ENCODE results near the gene AFDN. TPM values are rescaled to one million over a fixed set of nuclear protein-coding genes. Genes with fewer than 3 reads are reported as not detected.

Gene AFDN
- polyA plus RNA-seq, 1 experiment, result 26.6 TPM

DNA sequence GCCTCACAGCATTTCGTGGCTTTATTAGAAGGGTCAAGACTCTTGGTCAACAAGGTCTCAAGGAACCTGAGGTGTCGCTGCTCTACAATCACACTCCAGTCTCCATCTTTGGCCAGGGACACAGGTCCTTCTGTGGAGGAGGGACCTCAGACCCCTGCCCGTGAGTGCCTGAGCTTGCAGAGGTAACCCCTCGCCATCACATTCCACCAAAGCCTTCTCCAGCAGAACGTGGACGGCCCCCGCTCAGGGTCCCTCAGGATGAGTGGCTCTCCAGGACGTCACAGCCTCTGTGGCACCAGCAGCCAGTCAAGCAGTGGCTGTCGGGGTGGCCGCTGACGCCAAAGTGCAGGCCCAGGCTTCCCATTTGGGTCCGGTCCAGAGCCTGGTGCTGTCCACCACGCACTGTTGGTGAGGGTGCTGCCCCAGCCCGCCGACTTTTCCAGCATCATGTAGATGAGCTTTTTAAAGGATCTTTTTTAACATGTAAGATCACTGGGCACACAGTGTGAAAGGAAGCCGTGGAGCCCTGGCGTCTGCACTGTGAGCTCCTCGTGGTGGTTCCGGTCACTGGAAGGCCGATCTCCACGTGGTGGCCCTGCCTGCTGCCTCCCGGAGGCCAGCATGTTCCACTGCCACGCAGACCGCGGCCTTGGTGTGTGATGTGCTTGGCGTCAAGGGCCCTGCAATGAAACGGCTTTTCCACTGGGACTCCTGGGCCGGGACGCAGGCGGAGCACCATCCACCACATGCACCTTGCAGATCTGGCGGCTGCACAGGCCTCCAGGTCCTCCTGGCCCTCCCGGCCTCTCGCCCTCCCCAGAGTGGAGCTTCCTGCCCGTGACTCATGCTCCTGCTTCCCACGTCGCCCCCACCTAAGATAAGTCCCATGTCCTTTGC, 162.5 kb downstream of the AFDN start:
- ChIA-PET CTCF (no interaction called here), POLR2A (no interaction called here)
- no peak overlapping the region for H3K4me3 ChIP-seq (ENCODE audit: low read depth, low read length)
- H3K27ac ChIP-seq (ENCODE audit: low read depth, low read length), result no peak overlapping the region
- no peak for DNase-seq (ENCODE audit: low read depth, low spot score)
- TF ChIP-seq, protein P1, sequence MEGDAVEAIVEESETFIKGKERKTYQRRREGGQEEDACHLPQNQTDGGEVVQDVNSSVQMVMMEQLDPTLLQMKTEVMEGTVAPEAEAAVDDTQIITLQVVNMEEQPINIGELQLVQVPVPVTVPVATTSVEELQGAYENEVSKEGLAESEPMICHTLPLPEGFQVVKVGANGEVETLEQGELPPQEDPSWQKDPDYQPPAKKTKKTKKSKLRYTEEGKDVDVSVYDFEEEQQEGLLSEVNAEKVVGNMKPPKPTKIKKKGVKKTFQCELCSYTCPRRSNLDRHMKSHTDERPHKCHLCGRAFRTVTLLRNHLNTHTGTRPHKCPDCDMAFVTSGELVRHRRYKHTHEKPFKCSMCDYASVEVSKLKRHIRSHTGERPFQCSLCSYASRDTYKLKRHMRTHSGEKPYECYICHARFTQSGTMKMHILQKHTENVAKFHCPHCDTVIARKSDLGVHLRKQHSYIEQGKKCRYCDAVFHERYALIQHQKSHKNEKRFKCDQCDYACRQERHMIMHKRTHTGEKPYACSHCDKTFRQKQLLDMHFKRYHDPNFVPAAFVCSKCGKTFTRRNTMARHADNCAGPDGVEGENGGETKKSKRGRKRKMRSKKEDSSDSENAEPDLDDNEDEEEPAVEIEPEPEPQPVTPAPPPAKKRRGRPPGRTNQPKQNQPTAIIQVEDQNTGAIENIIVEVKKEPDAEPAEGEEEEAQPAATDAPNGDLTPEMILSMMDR (IDR thresholded peaks at IDR 0.05; ENCODE audit: low read depth, low read length), result no peak
- peaks cover 2% of the 10 kb centered on the region for H3K27me3 ChIP-seq (ENCODE audit: control insufficient read depth, insufficient read depth, low read length)
- H3K9me3 ChIP-seq (ENCODE audit: control insufficient read depth, insufficient read depth, low read length), result peaks cover 47% of the 10 kb centered on the region

DNA sequence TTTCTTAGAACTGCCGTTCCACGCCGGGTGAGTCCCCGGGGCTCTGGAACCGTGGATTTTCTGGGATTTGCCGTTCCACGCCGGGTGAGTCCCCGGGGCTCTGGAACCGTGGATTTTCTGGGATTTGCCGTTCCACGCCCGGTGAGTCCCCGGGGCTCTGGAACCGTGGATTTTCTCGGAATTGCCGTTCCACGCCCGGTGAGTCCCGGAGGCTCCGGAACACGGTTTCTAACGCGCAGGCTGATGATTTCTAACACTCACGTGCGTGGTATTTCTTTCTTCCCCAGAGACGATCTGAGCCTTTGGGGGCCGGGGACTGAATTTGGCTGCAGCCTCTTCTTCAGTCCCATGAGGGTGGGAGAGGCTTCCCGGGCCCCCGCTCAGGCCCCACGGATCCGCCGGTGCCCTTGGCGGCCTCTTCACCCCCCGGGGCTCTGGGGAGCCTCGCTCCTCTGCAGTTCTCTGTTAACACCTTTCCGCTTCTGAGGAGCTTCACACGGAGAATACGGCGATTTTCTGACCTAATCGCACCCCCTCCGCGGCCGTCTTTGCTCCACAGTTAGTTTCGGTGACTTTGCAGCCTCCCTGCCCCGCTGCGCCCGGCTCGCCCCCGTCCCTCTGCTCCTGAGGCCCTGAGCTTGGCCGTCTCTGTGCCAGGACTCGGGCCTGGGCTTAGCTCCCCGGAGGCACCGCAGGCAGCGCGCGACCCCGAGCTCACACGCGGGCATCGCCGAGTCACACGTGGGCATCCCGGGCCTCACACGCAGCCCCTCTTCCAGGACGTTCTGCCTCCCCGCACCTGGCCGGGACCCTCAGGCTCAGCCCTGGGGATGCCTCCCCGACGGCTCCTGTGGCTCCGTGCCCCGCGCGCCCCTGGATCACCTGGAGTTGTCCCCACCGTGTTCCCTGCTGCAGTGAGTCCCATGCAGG, 163.6 kb downstream of the AFDN start:
- Histone ChIP-seq H3K27me3 (ENCODE audit: control insufficient read depth, insufficient read depth, low read length) (peaks cover 2% of the 10 kb centered on the region), H3K9me3 (ENCODE audit: control insufficient read depth, insufficient read depth, low read length) (peaks cover 49% of the 10 kb centered on the region), H3K4me3 (ENCODE audit: low read depth, low read length) (no peak overlapping the region), H3K27ac (ENCODE audit: low read depth, low read length) (no peak overlapping the region)
- ChIA-PET CTCF (no interaction called here), POLR2A (no interaction called here)
- no peak for DNase-seq (ENCODE audit: low read depth, low spot score)
- TF ChIP-seq, protein P1 (IDR thresholded peaks at IDR 0.05; ENCODE audit: low read depth, low read length), result no peak

DNA sequence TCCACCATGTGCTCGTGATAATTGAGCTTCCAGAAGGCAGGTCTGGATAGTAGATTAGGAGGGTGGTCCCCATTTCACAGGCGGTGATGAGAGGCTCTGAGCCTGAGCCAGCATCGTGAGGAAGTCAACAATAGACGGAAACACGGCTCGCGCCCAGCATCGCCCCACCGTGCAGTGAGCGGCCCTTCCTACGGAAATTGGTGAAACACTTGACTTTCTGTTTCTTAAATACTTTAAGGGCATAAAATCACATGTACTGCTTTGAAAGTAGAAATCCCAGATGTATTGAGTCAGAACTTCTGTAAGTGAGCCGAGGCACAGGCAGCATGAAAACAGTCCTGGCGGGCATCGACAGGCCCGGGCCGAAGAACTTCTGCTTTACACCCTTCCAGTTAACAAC, 166.5 kb downstream of the AFDN start:
- Histone ChIP-seq H3K27me3 (ENCODE audit: control insufficient read depth, insufficient read depth, low read length) (no peaks in the 10 kb centered on the region), H3K4me3 (ENCODE audit: low read depth, low read length) (no peak overlapping the region), H3K27ac (ENCODE audit: low read depth, low read length) (no peak overlapping the region), H3K9me3 (ENCODE audit: control insufficient read depth, insufficient read depth, low read length) (peaks cover 37% of the 10 kb centered on the region)
- ChIA-PET POLR2A (no interaction called here), CTCF (interaction anchor here (1.5 kb wide), 1 partner anchor 18 kb away, joined by 4 read pairs; no protein-coding TSS in a partner anchor)
- DNase-seq (ENCODE audit: low read depth, low spot score), result no peak
- TF ChIP-seq, protein P1 (IDR thresholded peaks at IDR 0.05; ENCODE audit: low read depth, low read length), result no peak

DNA sequence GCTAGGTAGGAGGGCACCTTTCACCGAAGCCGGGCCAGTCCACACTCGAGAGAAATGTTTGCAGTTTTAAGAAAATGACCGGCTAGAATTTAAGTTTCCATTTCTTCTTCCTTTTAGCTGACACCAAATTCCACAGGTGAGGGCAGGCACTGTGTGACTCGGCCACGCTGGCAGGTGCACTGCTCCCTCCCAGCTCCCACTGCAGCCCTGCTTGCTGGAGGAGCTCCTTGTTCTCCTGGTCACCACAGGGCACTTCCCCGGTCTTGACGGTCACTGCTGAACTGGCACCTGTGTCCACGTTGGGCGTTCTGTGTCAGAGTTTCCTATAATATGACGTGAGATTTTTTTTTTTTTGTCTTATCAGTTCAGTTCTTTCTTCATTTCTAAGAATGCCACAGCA, 167.1 kb downstream of the AFDN start:
- TF ChIP-seq, protein P1 (IDR thresholded peaks at IDR 0.05; ENCODE audit: low read depth, low read length), result no peak
- ChIA-PET POLR2A (no interaction called here), CTCF (interaction anchor here (1.5 kb wide), 1 partner anchor 18 kb away, joined by 4 read pairs; no protein-coding TSS in a partner anchor)
- Histone ChIP-seq H3K27me3 (ENCODE audit: control insufficient read depth, insufficient read depth, low read length) (no peaks in the 10 kb centered on the region), H3K27ac (ENCODE audit: low read depth, low read length) (no peak overlapping the region), H3K4me3 (ENCODE audit: low read depth, low read length) (no peak overlapping the region), H3K9me3 (ENCODE audit: control insufficient read depth, insufficient read depth, low read length) (peaks cover 36% of the 10 kb centered on the region)
- no peak for DNase-seq (ENCODE audit: low read depth, low spot score)
